Esophagus squamous epithelium (tissue), 4 donors: ENCODE measurements around the gene GRIK3.

Source experiments
- CTCF ChIP-seq, 6 experiments: fragments of 450-650 bp in 4 of 6; fragments of 200-600 bp in 2 of 6; sonication (generic) in 2 of 6; IDR thresholded peaks; one replicate each; pipeline ENCODE4 v1.5.1; 2016 to 2019; ENCODE audit warnings: antibody characterized with exemption in 6 of 6, mild to moderate bottlenecking in 4 of 6, moderate library complexity in 4 of 6
- POLR2A ChIP-seq, 4 donors: fragments of 450-650 bp; IDR thresholded peaks; one replicate each; pipeline ENCODE4 v1.6.1; 2017; ENCODE audit warnings: antibody characterized with exemption in 4 of 4, mild to moderate bottlenecking in 4 of 4, moderate library complexity in 3 of 4

- no peak for TF ChIP-seq CTCF (IDR thresholded peaks at IDR 0.05)
- TF ChIP-seq POLR2A (IDR thresholded peaks at IDR 0.05) = no peak
Observed at GRCh38 chr1:36755303-36756230, 278.7 kb downstream of the GRIK3 start.
